Heart left ventricle (tissue), 13 donors: ENCODE measurements around the gene DEPDC5.

Experiments used
- CTCF ChIP-seq, 12 donors: fragments of 200-600 bp; sonication (generic) in 4 of 12; IDR thresholded peaks; one replicate each; pipeline versions ENCODE4 v1.5.0 to v1.8.0; 2018 to 2022; ENCODE audit warnings: antibody characterized with exemption in 12 of 12, mild to moderate bottlenecking in 5 of 12
- POLR2A ChIP-seq, 2 donors: fragments of 450-650 bp; IDR thresholded peaks; one replicate each; pipeline ENCODE4 v1.6.1; 2017; ENCODE audit warnings: antibody characterized with exemption in 2 of 2, mild to moderate bottlenecking in 2 of 2, moderate library complexity in 2 of 2
- donor health status: ischemic (EF 13 %, LVEDD 7.1; RV severe dilation, severe dysfunction).
- donor health status: DM: no; HTN: yes; CAD: no.
- donor health status: DM: no; HTN: no; CAD: no.
- donor health status: ischemic (EF 25% LVEDD 6.9; RV normal size, moderate dysfunction).
- donor health status: ischemic (EF 25% LVEDD 5.7; RV mildly dilated, moderate dysfunction).
- donor health status: ischemic (EF 35%, LVEDD 5.7; RV mildly dilated, moderate dysfunction).
- donor health status: nonischemic (EF 11% LVEDD 7.7; RV severe dilation, severe dysfunction).
- donor health status: DM: yes; HTN: yes; CAD: no.
- donor health status: PGD.
- donor health status: ischemic (EF 29% LVEDD 5.4; RV normal size, mild dysfunction).
- donor health status: nonischemic (EF 23%, LVEDD 6.1; RV moderate dilation, normal function).

DNA sequence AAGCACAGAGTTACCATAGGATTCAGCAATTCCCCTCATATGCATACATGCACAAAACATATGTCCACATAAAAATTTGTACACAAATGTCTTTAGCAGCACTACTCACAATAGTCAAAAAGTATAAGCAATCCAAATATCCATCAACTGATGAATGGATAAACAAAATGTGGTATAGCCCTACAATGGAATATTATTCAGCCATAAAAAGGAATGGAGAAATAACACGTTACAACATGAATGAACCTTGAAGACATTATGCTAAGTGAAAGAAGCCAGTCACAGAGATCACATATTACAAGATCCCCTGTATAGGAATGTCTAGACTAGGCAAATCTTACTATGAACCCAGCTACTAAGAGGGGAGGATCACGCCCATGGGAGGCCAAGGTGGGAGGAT is 11.1 kb upstream of the DEPDC5 start:
- TF ChIP-seq CTCF (IDR thresholded peaks at IDR 0.05) (no peak), POLR2A (IDR thresholded peaks at IDR 0.05) (no peak)
